ENCODE data around the gene ACTL8. TPM values are rescaled to one million over a fixed set of nuclear protein-coding genes. Genes with fewer than 3 reads are reported as not detected.

Gene ACTL8
- total and polyA plus RNA-seq, 2 of the 4 experiments (the other 2 are of a cell fraction): under 0.01 to 0.07 TPM

DNA sequence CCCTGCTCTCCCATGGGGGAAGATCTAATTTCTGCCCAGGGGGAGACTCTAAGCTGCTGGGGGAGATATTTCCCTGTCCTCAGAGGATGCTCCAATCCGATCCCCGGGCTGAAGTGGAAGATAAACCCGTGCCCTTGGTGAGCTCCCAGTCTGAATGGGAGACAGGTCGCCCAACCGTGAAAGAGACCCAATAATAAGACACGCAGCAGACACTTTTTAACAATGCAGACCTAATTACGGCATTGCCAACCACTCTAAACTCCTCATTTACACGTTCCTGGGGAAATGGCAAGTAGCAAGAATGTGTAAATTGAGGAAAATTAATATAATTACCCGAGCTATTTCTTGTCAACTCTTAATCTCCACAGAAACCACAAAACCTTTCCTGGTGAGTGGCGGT is 48.7 kb upstream of the ACTL8 start:
- H3K4ac ChIP-seq (ENCODE audit: low read depth, low read length): no peak overlapping the region
- no peaks in the 10 kb centered on the region for H3K36me3 ChIP-seq (ENCODE audit: control insufficient read depth, insufficient read depth, low read length)
- dilution Hi-C loops (cut with HindIII; ENCODE audit: low sequenced_read_pairs, unreplicated experiment) (no loop called here), in situ Hi-C loops (cut with MboI; ENCODE audit: low sequenced_read_pairs) (no loop called here), intact Hi-C loops (cut with micrococcal nuclease) (no loop called here)
- H2BK120ac ChIP-seq (ENCODE audit: low read depth, low read length): no peak overlapping the region
- H3K14ac ChIP-seq (replicated peaks; ENCODE audit: low read depth, low read length): no peak overlapping the region
- ChIA-PET POLR2A (ENCODE audit: unreplicated experiment) (no interaction called here), CTCF (no interaction called here)
- H4K5ac ChIP-seq (ENCODE audit: low read depth, low read length): no peak overlapping the region
- peaks cover 15% of the 10 kb centered on the region for H3K27me3 ChIP-seq (ENCODE audit: control insufficient read depth, insufficient read depth, low read length)
- H2AK5ac ChIP-seq (ENCODE audit: low read depth, low read length): no peak overlapping the region
- H2AK9ac ChIP-seq (replicated peaks; ENCODE audit: low read depth, low read length, poor library complexity): no peak overlapping the region
- no peak overlapping the region for H2BK20ac ChIP-seq (ENCODE audit: low read depth, low read length)
- no peak overlapping the region for H2AFZ ChIP-seq (replicated peaks; ENCODE audit: low read length, poor library complexity)
- no CpG with 5 or more reads among the region's 10 CpGs for WGBS, 2 experiments (ENCODE audit: extremely low coverage in 2 of 2, insufficient read length in 1 of 2)
- no peaks in the 10 kb centered on the region for H3K4me1 ChIP-seq (ENCODE audit: control insufficient read depth, insufficient read depth, low read length)
- H4K91ac ChIP-seq (ENCODE audit: insufficient read depth, low read depth, low read length): no peak overlapping the region
- H3K9me3 ChIP-seq (ENCODE audit: control insufficient read depth, insufficient read depth, low read length): peaks cover 2% of the 10 kb centered on the region
- H3K4me2 ChIP-seq (ENCODE audit: low read depth, low read length): no peak overlapping the region
- H3K9me1 ChIP-seq (ENCODE audit: insufficient read depth, low read length): no peaks in the 10 kb centered on the region
- no peak overlapping the region for H4K8ac ChIP-seq (ENCODE audit: low read depth in 2 of 2, low read length in 2 of 2)
- no peaks in the 10 kb centered on the region for H4K20me1 ChIP-seq (ENCODE audit: insufficient read depth, low read length)
- no peak overlapping the region for H3K56ac ChIP-seq (ENCODE audit: extremely low read depth, insufficient read depth, low read length)
- no peak overlapping the region for H2BK15ac ChIP-seq (ENCODE audit: low read depth, low read length)
- no TSS peak for BruUV-seq (replicated peaks)
- no peak overlapping the region for H3K4me3 ChIP-seq (ENCODE audit: insufficient read depth, low read depth, low read length)
- TF ChIP-seq POLR2A (IDR thresholded peaks at IDR 0.05; ENCODE audit: low read depth, low read length) (no peak), CEBPB (IDR thresholded peaks at IDR 0.05; ENCODE audit: low read depth, low read length) (no peak), MAZ (IDR thresholded peaks at IDR 0.05; ENCODE audit: borderline replicate concordance, low read depth, low read length) (no peak), FOS (IDR thresholded peaks at IDR 0.05; ENCODE audit: low read depth, low read length) (no peak), RCOR1 (IDR thresholded peaks at IDR 0.05; ENCODE audit: insufficient replicate concordance, low read length) (no peak), SMC3 (IDR thresholded peaks at IDR 0.05; ENCODE audit: low read depth, low read length) (no peak), MXI1 (IDR thresholded peaks at IDR 0.05; ENCODE audit: borderline replicate concordance, low read depth, low read length) (no peak), BHLHE40 (IDR thresholded peaks at IDR 0.05; ENCODE audit: low read depth, low read length) (no peak), MAFK (IDR thresholded peaks at IDR 0.05; ENCODE audit: low read depth, low read length) (no peak), CHD1 (IDR thresholded peaks at IDR 0.05; ENCODE audit: low read depth, low read length) (no peak), NFE2L2 (IDR thresholded peaks at IDR 0.05; ENCODE audit: low read depth, low read length) (no peak), CTCF (conservative IDR thresholded peaks at IDR 0.05; ENCODE audit: low read depth, low read length) (no peak), RAD21 (IDR thresholded peaks at IDR 0.05; ENCODE audit: low read length) (no peak), ELK1 (IDR thresholded peaks at IDR 0.05; ENCODE audit: borderline replicate concordance, low read depth, low read length) (no peak), RFX5 (IDR thresholded peaks at IDR 0.05; ENCODE audit: low read depth, low read length) (no peak)
- TF ChIP-seq, protein P1, sequence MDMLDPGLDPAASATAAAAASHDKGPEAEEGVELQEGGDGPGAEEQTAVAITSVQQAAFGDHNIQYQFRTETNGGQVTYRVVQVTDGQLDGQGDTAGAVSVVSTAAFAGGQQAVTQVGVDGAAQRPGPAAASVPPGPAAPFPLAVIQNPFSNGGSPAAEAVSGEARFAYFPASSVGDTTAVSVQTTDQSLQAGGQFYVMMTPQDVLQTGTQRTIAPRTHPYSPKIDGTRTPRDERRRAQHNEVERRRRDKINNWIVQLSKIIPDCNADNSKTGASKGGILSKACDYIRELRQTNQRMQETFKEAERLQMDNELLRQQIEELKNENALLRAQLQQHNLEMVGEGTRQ (IDR thresholded peaks at IDR 0.05; ENCODE audit: low read depth, low read length): no peak
- ATAC-seq (ENCODE audit: low read depth) (no peak), DNase-seq (no peak)
- H3K18ac ChIP-seq (ENCODE audit: low read depth, low read length): no peak overlapping the region
- no peak overlapping the region for H3K9ac ChIP-seq (ENCODE audit: low read depth, low read length)
- H3K27ac ChIP-seq (ENCODE audit: insufficient read depth, low read length): no peak overlapping the region
- no peak overlapping the region for H3K23ac ChIP-seq (ENCODE audit: low read depth, low read length)
- H3K79me1 ChIP-seq (ENCODE audit: low read depth in 1 of 2, low read length in 2 of 2): no peaks in the 10 kb centered on the region
- no peak overlapping the region for H2BK5ac ChIP-seq (ENCODE audit: low read depth, low read length, poor library complexity, severe bottlenecking)

All from IMR-90 (cell line).